Endothelial cell of hepatic sinusoid (primary cell): ENCODE measurements around the gene UBE2G1.

Source experiments
- in situ Hi-C: cut with HindIII; loops from 2 replicates; pipeline ENCODE4 v1.10.0; 2017; ENCODE audit warnings: low sequenced_read_pairs

Gene UBE2G1

DNA sequence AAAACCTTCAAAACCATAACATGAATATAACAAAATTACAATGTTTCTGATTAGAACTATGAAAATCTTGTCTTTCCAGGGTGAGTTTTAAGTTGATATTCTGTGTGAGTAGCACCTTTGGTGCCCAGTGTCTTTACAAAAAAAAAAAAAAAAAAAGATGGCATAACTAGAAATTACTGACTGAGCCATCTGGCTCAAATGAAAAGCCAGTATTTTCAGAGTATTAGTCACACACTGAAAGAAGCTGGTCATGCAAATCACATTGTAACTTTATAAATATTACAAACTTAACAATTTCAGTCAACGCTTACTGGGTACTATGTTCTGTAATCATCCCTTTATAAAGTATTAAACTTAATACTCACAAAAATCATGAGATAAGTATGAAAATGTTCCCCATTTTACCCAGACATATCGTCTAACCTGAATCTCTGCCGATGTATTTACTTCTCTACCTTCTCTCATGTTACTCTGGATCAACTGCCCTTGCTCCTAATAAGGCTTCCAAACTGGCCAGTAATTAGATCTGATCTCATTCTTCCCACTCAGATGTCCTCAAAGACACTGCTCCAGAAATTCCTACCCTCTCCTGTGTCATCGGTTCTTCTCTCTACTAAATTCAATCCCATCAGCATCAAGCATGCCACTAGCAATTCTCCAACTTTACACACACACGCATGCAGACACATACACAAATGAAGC, 25.4 kb downstream of the UBE2G1 start:
- in situ Hi-C loops, result loop anchor here (25.0 kb wide), 1 partner anchor 129 kb away; no protein-coding TSS in a partner anchor

DNA sequence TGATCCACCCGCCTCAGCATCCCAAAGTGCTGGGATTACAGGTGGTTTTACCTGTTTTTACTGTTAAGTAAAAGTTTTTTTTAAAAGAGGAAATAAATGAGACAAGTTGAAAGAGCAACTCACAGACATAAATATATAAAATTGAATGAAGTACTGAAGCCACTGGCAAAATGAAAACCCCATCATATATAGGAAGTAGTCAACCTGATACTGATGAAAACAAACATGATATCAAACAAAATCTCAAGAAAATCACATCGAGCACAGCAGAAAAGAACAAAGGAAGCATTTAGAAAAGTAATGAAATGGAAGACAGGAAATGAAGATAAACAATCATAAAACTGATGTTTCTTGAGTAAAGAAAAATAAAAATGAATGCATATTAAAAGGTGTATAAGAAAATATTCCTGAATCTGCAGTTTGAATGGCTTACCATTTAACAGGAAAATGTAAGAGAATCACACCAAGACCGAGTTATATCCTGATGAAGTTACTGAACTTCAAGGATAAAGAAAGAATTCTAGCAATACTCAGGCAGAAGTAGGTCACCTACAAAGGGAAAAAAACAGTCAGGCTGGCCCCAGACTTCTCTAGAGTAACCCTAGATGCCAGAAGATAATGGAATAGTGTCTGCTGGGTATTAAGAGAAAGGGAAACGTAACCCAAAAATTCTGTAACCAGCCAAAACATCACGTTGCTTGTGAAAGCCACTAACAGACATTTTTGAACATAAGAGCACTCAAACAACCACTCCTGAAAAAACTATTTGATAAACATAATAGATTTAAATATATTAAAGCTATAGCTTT, 31.5 kb downstream of the UBE2G1 start:
- in situ Hi-C loops, result loop anchor here (25.0 kb wide), 1 partner anchor 123 kb away; no protein-coding TSS in a partner anchor

DNA sequence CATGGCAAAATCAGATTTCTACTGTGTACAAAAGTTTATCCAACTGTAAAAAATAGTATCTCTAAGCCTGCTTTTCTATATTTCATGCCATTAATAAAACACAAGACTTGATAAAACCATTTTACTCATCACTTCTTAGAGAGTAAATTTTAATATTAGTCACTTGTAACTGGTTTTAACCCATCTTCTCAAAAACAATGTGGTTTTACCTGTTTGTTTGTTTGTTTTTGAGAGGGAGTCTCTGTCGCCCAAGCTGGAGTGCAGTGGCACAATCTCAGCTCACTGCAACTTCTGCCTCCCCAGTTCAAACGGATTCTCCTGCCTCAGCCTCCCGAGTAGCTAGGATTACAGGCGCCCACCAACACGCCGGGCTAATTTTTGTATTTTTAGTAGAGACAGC, 32.1 kb downstream of the UBE2G1 start:
- in situ Hi-C loops, result loop anchor here (25.0 kb wide), 1 partner anchor 122 kb away; no protein-coding TSS in a partner anchor

DNA sequence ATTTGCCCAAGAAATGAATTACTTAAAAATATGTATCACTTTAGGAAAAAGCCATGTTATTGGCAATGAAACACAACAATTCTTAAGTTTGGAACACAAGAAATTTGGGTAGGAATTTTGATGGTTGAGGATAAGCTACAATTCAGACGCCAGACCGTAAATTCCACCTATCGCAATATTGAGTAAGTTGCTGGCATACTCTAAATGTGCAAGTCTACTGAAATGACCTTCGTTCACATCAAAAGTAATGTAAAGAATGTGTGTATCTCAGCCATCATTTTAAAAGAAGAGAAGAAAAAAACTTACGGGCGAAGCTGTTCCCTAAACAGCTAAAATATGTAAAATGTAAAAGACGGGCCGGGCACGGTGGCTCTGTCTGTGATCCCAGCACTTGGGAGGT, 33.4 kb downstream of the UBE2G1 start:
- in situ Hi-C loops, result loop anchor here (25.0 kb wide), 1 partner anchor 121 kb away; no protein-coding TSS in a partner anchor

DNA sequence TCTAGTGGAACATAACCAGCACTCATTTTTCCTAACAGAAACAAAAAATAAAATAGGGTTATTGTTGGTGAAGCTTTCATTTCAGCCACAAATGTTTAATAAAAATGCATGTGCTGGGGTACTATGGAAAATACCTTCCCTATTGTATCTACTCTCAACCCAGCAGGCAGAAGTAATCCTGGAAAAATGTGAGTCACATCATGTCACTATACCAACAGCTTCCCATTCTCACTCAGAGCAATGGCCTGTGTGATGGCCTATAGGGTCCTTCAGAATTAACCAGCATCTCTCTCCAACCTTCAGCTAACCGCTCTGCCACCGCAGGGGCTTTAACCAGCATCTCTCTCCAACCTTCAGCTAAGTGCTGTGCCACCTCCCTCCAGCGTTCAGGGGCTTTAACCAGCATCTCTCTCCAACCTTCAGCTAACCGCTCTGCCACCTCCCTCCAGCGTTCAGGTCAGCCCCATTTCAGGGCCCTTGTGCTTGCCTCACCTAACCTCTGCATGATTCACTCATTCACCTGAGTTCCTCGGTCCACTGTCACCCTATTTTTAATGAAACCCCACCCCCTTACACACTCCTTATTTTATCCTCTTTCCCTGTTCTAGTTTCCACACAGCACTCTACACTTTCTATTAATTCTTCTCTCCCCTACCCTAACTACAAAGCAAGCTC, 34.0 kb downstream of the UBE2G1 start:
- in situ Hi-C loops, result loop anchor here (25.0 kb wide), 1 partner anchor 120 kb away; no protein-coding TSS in a partner anchor

DNA sequence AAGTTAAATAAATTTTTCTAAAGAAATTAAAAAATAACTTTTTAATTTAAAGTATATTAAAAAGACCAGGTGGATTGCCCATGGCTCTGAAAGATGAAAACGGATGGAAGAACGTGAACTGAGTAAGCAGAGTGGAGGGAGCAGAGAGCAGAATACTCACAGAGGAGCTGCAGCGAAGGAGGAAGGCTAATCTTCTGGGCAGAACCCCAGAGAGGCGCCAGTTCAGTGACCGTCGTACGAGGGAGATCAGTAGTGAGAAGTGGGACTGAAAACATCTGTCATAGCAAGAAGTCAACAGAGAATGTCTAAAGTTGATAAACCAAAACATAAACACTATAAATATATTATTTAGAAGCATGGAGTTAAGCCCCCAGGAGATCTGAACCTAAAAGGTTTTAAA, 34.9 kb downstream of the UBE2G1 start:
- in situ Hi-C loops, result loop anchor here (25.0 kb wide), 1 partner anchor 119 kb away; no protein-coding TSS in a partner anchor

DNA sequence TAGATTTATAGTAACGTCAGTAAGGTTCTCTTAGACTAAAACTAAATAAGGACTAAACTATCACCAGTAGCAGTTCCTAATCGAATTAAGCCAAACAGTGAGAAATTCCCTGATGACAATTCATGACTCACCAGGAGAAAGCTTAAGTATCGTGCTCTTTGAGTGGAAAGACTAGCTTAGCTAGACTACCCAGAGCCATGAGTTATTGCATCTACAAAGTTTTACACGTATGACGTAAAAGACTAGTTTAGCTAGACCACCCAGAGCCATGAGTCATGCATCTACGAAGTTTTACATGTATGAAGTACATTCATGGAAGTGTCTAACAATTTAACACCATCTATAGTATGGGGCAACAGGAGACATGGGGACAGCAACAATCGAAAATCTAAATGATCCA, 36.6 kb downstream of the UBE2G1 start:
- in situ Hi-C loops, result loop anchor here (25.0 kb wide), 1 partner anchor 118 kb away; no protein-coding TSS in a partner anchor

DNA sequence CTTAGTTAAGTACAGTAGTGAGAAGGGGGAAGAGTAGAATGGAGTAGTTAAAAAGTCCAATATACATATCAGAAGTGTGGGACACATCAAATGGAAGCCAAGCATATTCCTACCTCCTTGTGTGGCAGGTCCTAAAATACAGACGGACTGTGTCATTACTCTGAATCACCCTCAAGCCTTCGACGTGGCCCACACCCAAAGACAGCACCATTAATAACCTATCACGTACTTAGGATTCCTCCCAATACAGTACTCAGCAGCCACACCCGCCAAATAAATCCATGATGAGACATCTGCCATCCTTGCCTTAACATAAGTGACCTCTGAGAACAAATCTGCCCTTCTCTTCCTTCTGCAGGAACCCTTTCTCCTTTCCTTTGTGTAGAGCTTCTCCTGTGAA, 38.9 kb downstream of the UBE2G1 start:
- in situ Hi-C loops, result loop anchor here (25.0 kb wide), 1 partner anchor 115 kb away; no protein-coding TSS in a partner anchor

DNA sequence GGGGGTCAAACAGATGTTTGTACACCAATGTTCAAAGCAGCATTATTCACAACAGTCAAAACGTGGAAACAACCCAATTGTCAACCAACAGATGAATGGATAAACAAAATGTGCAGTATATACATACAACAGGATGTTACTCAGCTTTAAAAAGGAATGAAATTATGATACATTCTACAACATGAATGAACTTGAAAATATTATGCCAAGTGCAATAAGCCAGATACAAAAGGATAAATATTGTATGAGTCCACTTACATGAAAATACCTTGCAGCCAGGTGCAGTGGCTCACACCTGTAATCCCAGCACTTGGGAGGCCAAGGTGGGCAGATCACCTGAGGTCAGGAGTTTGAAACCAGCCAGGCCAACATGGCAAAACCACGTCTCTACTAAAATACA, 39.9 kb downstream of the UBE2G1 start:
- in situ Hi-C loops, result loop anchor here (25.0 kb wide), 1 partner anchor 114 kb away; no protein-coding TSS in a partner anchor

DNA sequence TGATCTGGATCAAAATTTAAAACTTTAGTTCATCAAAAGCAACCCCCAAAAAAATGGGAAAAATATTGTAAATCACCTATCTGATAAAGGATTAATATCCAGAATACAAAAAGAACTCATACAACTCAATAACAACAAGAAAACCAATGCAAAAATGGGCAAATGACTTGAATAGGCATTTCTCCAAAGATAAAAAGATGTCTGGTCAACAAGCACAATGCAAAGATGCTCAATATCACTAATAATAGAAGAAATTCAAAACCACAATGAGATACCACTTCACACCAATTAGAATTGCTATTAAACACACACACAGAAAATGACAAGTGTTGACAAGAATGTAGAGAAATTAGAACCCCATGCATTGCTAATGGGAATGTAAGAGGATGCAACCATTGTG, 40.4 kb downstream of the UBE2G1 start:
- in situ Hi-C loops, result loop anchor here (25.0 kb wide), 1 partner anchor 114 kb away; no protein-coding TSS in a partner anchor

DNA sequence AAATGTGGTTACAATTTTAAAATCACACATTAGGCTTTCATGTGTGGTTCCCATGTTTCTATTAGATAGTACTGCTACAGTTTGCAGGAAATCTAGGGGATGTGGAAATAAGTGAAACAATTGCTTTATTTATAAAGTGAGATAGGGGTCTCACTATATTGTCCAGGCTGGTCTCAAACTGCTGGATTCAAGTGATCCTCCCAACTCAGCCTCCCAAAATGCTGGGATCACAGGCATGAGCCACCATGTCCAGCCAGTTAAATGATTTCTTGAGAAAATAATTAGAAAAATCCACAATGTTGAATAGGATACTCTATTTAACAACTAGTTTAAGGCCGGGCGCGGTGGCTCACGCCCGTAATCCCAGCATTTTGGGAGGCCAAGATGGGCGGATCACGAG, 42.0 kb downstream of the UBE2G1 start:
- in situ Hi-C loops, result no loop called here

DNA sequence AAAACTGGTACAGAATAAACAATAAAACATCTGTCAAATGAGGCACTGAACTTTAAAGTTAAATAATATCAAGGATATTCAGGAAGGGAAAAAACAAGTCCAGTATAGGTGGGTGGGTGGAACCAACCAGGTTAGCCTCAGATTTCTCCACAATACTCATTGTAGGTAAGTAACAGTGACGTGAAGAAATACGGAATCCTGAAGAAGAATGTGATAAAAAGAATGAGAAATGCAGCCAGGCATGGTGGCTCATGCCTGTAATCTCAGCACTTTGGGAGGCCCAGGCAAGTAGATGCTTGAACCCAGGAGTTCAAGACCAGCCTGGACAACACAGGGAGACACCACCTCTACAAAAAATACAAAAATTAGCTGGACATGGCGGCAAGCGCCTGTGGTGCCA, 47.3 kb downstream of the UBE2G1 start:
- in situ Hi-C loops, result no loop called here

DNA sequence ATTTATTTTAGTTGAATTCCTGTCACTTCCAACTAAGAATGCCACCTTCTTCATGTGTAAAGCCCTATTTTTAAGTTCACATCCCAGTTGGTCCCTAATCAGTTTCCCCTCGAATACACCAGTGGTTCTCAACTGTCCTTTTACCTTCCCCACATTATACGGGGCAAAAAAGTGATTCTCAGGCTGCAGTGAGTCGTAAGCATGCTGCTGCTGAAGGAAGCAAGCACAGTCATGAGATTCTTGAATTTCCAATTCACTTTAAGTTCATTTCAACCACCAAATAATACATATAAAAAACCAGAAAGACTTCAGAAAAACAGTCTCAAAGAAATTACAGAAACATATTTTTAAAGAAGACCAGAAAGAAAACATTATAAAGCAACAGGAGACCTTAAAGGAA, 47.9 kb downstream of the UBE2G1 start:
- in situ Hi-C loops, result no loop called here

DNA sequence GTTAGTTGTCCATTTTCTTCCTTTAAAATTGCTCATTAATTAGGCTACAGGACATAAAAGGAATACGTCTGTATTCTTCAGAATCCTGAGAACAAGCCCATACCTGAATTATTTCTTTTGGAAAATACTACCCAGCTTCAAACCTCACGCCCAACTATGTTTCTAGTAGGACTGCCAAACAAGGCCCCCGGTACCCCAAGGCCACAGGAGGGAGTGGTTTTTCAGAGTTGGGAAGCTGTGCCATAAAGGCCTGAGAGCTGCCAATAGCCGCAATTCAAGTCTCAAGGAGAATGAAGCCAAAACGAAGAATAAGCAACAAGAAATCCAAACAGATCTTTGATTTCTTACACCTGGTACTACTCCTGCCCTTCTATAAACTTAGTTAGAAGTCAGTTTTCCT, 48.3 kb downstream of the UBE2G1 start:
- in situ Hi-C loops, result no loop called here

DNA sequence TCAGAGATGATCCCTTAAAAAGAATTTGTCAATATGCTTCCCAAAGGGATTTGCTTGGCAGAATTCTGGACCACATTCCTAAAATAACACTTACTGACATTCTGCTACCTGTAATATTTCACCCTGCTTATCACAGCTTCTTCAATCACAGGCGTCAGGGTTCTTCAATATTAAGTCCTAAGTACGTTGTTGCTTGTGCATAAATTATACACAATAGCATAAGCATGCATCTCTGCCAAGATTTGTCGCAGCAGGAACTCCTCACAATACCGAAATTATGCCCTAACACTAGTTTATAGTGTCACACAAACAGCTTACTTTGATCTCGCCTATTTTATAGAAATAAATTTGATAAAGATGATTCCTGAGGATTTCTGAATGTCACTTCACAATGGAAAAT, 48.9 kb downstream of the UBE2G1 start:
- in situ Hi-C loops, result no loop called here

DNA sequence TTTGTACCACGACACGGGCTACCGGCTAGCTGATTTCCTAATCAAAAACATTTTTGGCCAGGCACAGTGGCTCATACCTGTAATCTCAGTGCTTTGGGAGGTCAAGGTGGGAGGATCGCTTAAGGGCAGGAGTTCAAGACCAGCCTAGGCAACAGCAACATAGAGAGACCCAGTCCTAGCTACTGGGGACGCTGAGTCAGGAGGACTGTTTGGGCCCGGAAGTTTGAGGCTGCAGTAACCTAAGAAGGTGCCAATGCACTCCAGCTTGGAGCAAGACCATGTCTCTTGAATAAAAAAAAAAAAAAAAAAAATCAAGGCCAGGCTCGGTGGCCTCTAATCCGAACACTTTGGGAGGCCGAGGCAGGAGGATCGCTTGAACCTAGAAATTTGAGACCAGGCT, 49.8 kb downstream of the UBE2G1 start:
- in situ Hi-C loops, result no loop called here

DNA sequence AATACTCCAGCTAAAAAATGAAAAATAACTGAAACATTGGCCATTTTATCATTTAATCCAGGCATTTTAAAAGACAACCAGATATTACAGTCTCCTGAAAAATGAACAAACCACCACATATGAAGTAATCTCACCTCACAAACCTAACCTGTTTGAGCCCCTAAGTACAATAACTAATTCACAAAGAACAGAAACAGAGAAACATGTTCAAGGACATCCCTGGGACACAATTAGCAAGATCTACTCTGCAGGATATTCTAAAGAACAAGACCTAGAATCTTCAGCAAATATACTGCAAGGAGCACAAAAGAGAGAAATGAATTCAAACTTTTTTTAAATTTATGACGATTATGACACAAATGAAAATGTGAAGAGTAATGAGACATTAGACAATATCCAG, 51.9 kb downstream of the UBE2G1 start:
- in situ Hi-C loops, result no loop called here

DNA sequence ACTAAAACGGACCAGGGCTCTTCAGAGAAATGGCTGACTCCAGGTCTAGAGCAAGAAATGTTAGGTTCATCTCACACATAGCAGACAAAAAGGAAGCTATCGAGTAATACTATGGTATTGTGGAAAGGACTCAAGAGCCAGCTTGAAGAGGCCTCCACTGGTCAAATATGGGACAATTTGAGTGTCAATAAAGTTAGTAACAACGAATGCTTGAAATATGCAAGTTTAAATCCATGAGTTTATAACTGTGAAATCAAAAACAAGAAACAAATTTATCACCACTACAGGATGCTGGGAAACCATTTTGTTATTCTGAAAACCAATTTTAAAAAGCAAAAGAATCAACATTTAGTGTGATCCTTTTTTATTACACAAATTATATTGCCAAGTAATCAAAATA, 52.3 kb downstream of the UBE2G1 start:
- in situ Hi-C loops, result no loop called here

DNA sequence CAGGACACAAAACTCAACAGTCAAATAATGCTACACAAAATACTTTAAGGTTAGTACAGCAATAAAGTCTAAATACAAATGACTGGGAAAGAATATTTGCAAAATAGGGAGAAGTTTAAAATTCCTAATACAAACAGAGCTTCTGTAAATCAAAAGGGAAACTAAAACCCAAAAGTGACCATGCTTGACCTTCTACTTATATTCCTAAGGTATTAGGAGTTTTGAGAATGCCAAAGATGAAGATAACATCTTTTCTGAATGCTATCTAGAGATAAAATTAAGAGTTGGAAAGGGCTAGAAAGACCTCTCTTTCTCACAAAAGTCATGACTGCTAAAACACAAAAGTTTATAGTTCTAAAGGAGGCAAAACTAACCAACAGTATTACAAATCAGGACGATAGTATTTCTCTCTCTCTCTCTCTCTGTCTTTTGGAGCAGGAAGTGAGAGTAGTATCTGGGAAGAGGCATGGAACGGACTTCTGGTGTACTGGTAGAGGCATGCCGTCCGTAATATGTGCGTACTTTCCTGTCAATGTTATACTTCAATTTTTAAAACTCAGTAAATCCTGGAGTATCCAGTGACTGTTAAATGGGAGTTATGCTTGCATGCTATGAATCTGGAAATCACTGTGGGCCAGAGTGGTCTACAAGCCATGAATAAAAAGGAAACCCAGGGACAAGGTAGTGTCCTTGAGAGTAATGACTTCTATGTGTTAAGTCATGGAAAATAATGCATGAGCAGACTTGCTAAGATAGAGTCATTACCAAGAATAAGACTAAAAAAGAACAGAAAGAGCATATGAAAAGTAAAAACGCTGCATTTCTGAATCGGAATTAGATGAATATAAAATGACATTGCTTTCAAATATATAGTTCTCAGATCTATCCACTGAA, 53.0 kb downstream of the UBE2G1 start:
- in situ Hi-C loops, result no loop called here
